ENCODE results near the gene CENPO. TPM values are rescaled to one million over a fixed set of nuclear protein-coding genes. Genes with fewer than 3 reads are reported as not detected.
"Not testable (repeated sequence)": the region's sequence is repeated elsewhere in the genome, so short reads cannot be mapped to it uniquely, and the experiment has no call there.

CENPO gene
- total and polyA plus RNA-seq, 7 experiments from 2014 or later: 1.8 to 36.6 (median 5.8) TPM

DNA sequence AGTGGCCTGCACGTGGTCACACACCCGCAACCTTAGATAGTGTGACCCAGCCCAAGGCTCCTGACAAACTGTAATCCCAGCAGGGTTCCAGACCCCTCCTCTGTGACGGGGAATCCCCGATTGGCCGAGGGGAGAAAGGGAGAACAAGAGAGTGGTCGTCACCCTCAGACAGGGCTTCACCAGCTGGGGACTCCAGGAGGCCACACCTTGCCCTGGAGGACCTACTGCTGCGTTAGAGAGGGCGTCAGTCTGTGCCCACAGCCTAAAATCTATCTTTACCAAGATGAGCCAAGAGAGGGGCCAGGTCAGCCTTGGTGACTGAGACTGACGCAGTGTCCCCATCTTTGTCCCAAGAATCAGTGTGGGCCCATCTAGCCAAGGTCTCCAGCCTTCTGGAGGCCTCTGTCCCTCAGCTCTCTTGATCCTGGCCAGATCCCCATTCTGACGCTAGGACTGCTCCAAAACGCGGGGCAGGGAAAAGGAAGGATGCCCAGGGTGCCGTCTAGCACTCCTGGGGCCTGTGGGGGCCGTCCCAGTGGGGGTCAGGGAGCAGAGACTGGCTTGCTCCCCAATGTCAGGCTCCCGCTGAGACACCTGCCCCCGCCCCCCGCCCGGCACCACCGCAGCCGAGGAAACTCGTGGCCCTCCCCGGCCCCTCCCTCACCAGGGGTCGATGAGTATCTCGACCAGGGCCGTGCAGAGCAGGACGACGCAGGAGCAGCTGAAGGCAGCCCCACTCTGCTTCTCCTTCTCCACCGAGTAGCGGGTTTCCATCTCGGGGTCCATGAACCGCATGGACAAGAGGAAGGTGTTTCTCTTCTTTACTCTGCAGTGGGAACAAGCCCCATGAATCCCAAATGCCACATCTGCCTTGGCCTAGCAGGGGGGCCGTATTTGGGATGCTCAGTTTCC lies 40.9 kb downstream of the CENPO start:
- ATAC-seq: no peak

DNA sequence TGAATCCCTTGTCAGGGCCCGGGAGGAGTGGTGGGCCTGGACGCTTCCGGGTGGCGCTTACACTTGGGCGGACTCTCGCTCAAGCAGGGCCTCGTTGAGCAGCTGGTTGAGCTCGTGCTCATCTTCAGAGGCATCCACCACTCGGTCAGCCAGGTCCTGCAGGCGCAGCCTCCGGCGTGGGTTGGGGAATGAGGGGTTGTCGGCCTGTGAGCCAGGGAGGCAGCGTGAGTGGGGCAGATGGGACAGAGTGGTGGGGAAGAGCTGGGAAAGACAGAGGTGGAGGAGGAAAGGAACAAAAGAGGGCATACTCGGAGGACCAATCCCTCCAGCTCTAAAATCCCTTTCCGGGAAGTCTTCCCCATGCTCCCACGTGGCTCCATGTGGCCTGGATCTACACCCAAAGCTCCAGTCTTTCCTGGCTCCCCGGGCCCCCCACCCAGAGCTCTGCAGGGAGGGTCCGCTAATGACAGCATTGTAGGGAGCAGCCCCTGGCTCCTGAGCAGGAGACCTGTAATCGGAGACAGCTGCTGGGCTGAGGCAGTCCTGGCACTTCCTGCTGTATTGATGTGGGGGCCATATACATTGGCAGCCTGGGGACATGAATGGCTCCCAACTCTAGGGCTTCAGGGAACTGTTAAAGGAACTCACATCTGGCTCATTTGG lies 41.6 kb downstream of the CENPO start:
- Mint-ChIP-seq H3K27ac (no peak overlapping the region), H3K4me3 (no peak overlapping the region), H3K9me3 (no peaks in the 10 kb centered on the region), H3K27me3 (no peaks in the 10 kb centered on the region), H3K36me3 (peaks cover 0 to 32% (median 4%) of the 10 kb centered on the region in 5 donors), H3K4me1 (no peaks in the 10 kb centered on the region)
- DNase-seq (no peak), ATAC-seq (no peak)
- Histone ChIP-seq H3K4me1 (ENCODE audit: control insufficient read depth in 2 of 2, insufficient read depth in 2 of 2, low read length in 2 of 2) (no peaks in the 10 kb centered on the region), H3K27ac (ENCODE audit: low read depth, low read length) (no peak overlapping the region), H3K9me3 (ENCODE audit: control insufficient read depth in 2 of 3, low read length in 3 of 3) (no peaks in the 10 kb centered on the region), H3K4me3 (ENCODE audit: low read length) (no peak overlapping the region), H3K36me3 (ENCODE audit: control insufficient read depth in 2 of 3, insufficient read depth in 3 of 3, low read length in 3 of 3) (peaks cover 0 to 5% (median 0%) of the 10 kb centered on the region in 3 experiments), H3K27me3 (ENCODE audit: control insufficient read depth in 2 of 2, insufficient read depth in 2 of 2, low read length in 2 of 2) (no peaks in the 10 kb centered on the region)
- ChIA-PET POLR2A (no interaction called here), CTCF (interaction anchor here (0.7 kb wide), 1 partner anchor 386 kb away, joined by 3 read pairs; no protein-coding TSS in a partner anchor)
- intact Hi-C loops (cut with micrococcal nuclease): no loop called here

More for the DNA sequence above, 40.9 kb downstream of the CENPO start:
- H3K9me3 Mint-ChIP-seq: no peaks in the 10 kb centered on the region
- H3K36me3 Mint-ChIP-seq: peaks cover 0 to 29% (median 4%) of the 10 kb centered on the region in 5 donors
- ChIA-PET POLR2A (no interaction called here), CTCF (no interaction called here)
- H3K9me3 ChIP-seq (ENCODE audit: control insufficient read depth in 2 of 3, low read length in 3 of 3): no peaks in the 10 kb centered on the region
- no peaks in the 10 kb centered on the region for H3K4me1 Mint-ChIP-seq
- no peaks in the 10 kb centered on the region for H3K27me3 ChIP-seq (ENCODE audit: control insufficient read depth in 2 of 2, insufficient read depth in 2 of 2, low read length in 2 of 2)
- no peak overlapping the region for H3K27ac Mint-ChIP-seq
- no peaks in the 10 kb centered on the region for H3K4me1 ChIP-seq (ENCODE audit: control insufficient read depth in 2 of 2, insufficient read depth in 2 of 2, low read length in 2 of 2)
- peaks cover 0 to 5% (median 0%) of the 10 kb centered on the region in 3 experiments for H3K36me3 ChIP-seq (ENCODE audit: control insufficient read depth in 2 of 3, insufficient read depth in 3 of 3, low read length in 3 of 3)
- no peak for DNase-seq
- H3K27ac ChIP-seq (ENCODE audit: low read depth, low read length): no peak overlapping the region
- no peak overlapping the region for H3K4me3 ChIP-seq (ENCODE audit: low read length)
- no peak overlapping the region for H3K4me3 Mint-ChIP-seq
- no peaks in the 10 kb centered on the region for H3K27me3 Mint-ChIP-seq
- intact Hi-C loops (cut with micrococcal nuclease): no loop called here

DNA sequence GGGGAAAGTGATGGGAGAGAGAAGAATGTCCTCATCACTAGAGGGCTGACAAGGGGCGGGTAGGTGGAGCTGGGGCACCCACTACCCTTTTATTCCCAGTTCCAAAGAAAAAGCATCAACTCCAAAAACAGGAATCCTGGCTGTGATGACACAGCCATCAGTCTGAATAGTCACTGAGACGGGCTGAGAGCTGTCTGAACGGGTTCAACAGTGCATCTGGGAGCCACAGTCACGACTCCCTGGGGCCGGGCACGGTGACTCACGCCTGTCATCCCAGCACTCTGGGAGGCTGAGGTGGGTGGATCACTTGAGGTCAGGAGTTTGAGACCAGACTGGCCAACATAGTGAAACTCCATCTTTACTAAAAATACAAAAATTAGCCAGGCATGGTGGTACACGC lies 42.2 kb downstream of the CENPO start:
- H3K27me3 Mint-ChIP-seq; H3K36me3 ChIP-seq (ENCODE audit: control insufficient read depth in 2 of 3, insufficient read depth in 3 of 3, low read length in 3 of 3); intact Hi-C loops (cut with micrococcal nuclease); H3K9me3 ChIP-seq (ENCODE audit: control insufficient read depth in 2 of 3, low read length in 3 of 3); H3K9me3 Mint-ChIP-seq; H3K27me3 ChIP-seq (ENCODE audit: control insufficient read depth in 2 of 2, insufficient read depth in 2 of 2, low read length in 2 of 2); H3K27ac ChIP-seq (ENCODE audit: low read depth, low read length); H3K4me1 Mint-ChIP-seq; DNase-seq; H3K4me1 ChIP-seq (ENCODE audit: control insufficient read depth in 2 of 2, insufficient read depth in 2 of 2, low read length in 2 of 2); H3K4me3 ChIP-seq (ENCODE audit: low read length); H3K27ac Mint-ChIP-seq; ATAC-seq; POLR2A ChIA-PET; H3K4me3 Mint-ChIP-seq: not testable (repeated sequence)
- H3K36me3 Mint-ChIP-seq: peaks cover 0 to 32% (median 4%) of the 10 kb centered on the region in 5 donors
- CTCF ChIA-PET: interaction anchor here (0.7 kb wide), 1 partner anchor 386 kb away, joined by 3 read pairs; no protein-coding TSS in a partner anchor

DNA sequence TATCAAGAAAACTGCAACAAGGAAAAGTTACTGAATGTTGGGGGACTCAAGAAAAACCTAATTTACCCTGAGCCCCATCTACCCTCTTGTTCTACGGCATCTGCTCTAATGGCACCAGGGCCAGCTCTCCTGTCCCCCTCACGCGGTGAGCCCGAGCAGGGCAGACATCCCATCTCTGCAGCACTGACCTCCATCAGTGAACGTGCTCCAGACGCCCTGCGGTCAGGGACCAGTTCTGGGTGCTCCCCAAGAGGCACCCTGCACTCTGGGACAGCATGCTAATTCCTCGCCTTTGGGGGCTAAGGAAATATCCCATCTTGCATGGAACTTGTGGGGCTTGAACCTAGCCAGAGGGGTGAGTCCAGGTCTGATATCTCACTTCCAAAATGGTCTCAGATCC lies 43.0 kb downstream of the CENPO start:
- Mint-ChIP-seq H3K4me3 (no peak overlapping the region), H3K4me1 (no peaks in the 10 kb centered on the region), H3K9me3 (no peaks in the 10 kb centered on the region), H3K27ac (no peak overlapping the region), H3K36me3 (peaks cover 0 to 35% (median 4%) of the 10 kb centered on the region in 5 donors), H3K27me3 (no peaks in the 10 kb centered on the region)
- Histone ChIP-seq H3K4me3 (ENCODE audit: low read length) (no peak overlapping the region), H3K4me1 (ENCODE audit: control insufficient read depth in 2 of 2, insufficient read depth in 2 of 2, low read length in 2 of 2) (no peaks in the 10 kb centered on the region), H3K27me3 (ENCODE audit: control insufficient read depth in 2 of 2, insufficient read depth in 2 of 2, low read length in 2 of 2) (no peaks in the 10 kb centered on the region), H3K36me3 (ENCODE audit: control insufficient read depth in 2 of 3, insufficient read depth in 3 of 3, low read length in 3 of 3) (peaks cover 0 to 5% (median 0%) of the 10 kb centered on the region in 3 experiments), H3K9me3 (ENCODE audit: control insufficient read depth in 2 of 3, low read length in 3 of 3) (no peaks in the 10 kb centered on the region), H3K27ac (ENCODE audit: low read depth, low read length) (no peak overlapping the region)
- intact Hi-C loops (cut with micrococcal nuclease): no loop called here
- ChIA-PET CTCF (no interaction called here), POLR2A (no interaction called here)
- ATAC-seq (no peak), DNase-seq (no peak)

DNA sequence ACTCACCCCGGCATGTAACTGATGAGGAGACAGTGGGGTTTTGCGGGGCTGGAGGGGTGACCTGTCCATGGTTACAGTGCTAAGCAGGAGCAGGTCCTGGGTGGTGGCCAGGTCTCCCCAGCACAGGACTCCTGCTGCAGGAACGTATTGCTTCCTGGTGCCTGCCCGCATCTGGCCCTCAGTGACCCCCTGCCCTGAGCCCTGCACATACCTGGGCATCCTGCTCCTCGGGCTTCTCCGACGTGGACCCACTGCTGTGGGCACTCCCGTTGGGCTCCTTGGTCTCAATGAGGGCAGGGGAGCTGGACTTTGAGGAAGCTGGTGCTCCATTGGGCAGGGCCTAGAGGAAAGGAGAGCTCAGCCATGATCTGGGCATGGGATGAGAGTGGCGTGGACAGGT lies 43.5 kb downstream of the CENPO start:
- Histone ChIP-seq H3K27ac (ENCODE audit: low read depth, low read length) (no peak overlapping the region), H3K36me3 (ENCODE audit: control insufficient read depth in 2 of 3, insufficient read depth in 3 of 3, low read length in 3 of 3) (peaks cover 0 to 5% (median 0%) of the 10 kb centered on the region in 3 experiments), H3K4me3 (ENCODE audit: low read length) (no peak overlapping the region), H3K9me3 (ENCODE audit: control insufficient read depth in 2 of 3, low read length in 3 of 3) (no peaks in the 10 kb centered on the region), H3K27me3 (ENCODE audit: control insufficient read depth in 2 of 2, insufficient read depth in 2 of 2, low read length in 2 of 2) (no peaks in the 10 kb centered on the region), H3K4me1 (ENCODE audit: control insufficient read depth in 2 of 2, insufficient read depth in 2 of 2, low read length in 2 of 2) (no peaks in the 10 kb centered on the region)
- DNase-seq (no peak), ATAC-seq (no peak)
- no peaks in the 10 kb centered on the region for H3K4me1 Mint-ChIP-seq
- ChIA-PET POLR2A (no interaction called here), CTCF (interaction anchor here (0.9 kb wide), 1 partner anchor 418 kb away, joined by 4 read pairs; no protein-coding TSS in a partner anchor)
- peaks cover 0 to 35% (median 4%) of the 10 kb centered on the region in 5 donors for H3K36me3 Mint-ChIP-seq
- intact Hi-C loops (cut with micrococcal nuclease): no loop called here
- H3K9me3 Mint-ChIP-seq: no peaks in the 10 kb centered on the region
- H3K27me3 Mint-ChIP-seq: no peaks in the 10 kb centered on the region
- H3K4me3 Mint-ChIP-seq: no peak overlapping the region
- peak overlapping the region in 1 of 9 donors; percentile 3 for H3K27ac Mint-ChIP-seq

DNA sequence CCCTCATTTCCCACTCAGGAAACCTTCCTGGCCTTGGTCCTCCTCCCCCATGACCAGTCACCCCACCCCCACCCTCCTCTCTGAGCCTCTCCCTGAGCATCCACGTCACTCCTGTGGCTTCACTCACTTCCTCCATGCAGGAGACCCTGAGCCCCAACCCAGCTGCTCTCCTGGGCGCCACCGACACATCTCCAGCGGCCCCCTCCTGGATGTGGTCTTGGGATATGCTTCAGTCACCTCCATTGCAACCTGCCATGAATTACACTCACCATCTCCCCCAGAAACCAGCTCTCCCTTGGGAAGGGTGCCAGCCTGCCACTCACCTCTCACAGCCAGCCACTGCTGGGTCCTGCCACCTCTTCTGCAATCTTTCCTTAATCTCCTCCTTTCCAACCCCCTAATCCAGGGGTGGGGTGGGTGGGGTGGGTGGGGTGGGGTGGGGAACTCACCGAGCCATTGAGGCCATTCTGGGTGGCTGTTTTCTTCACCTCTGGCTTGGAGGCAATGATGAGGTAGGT lies 44.8 kb downstream of the CENPO start:
- no peak overlapping the region for H3K4me3 Mint-ChIP-seq
- Histone ChIP-seq H3K4me3 (ENCODE audit: low read length) (no peak overlapping the region), H3K27me3 (ENCODE audit: control insufficient read depth in 2 of 2, insufficient read depth in 2 of 2, low read length in 2 of 2) (no peaks in the 10 kb centered on the region), H3K9me3 (ENCODE audit: control insufficient read depth in 2 of 3, low read length in 3 of 3) (no peaks in the 10 kb centered on the region), H3K36me3 (ENCODE audit: control insufficient read depth in 2 of 3, insufficient read depth in 3 of 3, low read length in 3 of 3) (peaks cover 0 to 5% (median 0%) of the 10 kb centered on the region in 3 experiments), H3K4me1 (ENCODE audit: control insufficient read depth in 2 of 2, insufficient read depth in 2 of 2, low read length in 2 of 2) (no peaks in the 10 kb centered on the region), H3K27ac (ENCODE audit: low read depth, low read length) (no peak overlapping the region)
- DNase-seq: no peak
- peaks cover 0 to 41% (median 4%) of the 10 kb centered on the region in 5 donors for H3K36me3 Mint-ChIP-seq
- intact Hi-C loops (cut with micrococcal nuclease): no loop called here
- ChIA-PET CTCF (interaction anchor here (0.7 kb wide), 1 partner anchor 424 kb away, joined by 3 read pairs; no protein-coding TSS in a partner anchor), POLR2A (no interaction called here)
- H3K27me3 Mint-ChIP-seq: no peaks in the 10 kb centered on the region
- no peaks in the 10 kb centered on the region for H3K9me3 Mint-ChIP-seq
- H3K4me1 Mint-ChIP-seq: no peaks in the 10 kb centered on the region
- no peak for ATAC-seq
- H3K27ac Mint-ChIP-seq: no peak overlapping the region
